NCI-H1105 (cell line): ENCODE data around the gene OR52E6.

Experiments used
- DNase-seq: peaks from one replicate; lab custom pipeline; 2025; lab: John Stamatoyannopoulos, UW

The OR52E6 gene

DNA sequence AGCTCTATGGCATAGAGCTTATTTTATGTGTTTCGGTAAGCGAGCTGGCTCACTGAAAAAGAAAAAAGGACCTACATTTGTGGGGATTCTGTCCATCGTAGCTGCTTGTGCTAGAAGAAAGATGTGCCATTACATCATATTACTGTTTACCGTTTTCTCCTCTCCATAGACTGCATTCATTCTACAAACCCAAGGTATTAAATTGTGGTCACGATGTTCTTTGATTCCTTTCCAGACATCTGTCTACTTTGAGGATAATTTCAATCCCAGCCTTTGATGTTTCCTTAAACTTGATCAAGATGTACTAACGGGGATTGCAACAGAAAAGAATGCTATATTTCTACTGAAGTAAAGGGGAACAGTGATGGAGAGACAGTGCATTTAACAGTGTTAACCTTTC lies 45.2 kb downstream of the OR52E6 start:
- no peak for DNase-seq

DNA sequence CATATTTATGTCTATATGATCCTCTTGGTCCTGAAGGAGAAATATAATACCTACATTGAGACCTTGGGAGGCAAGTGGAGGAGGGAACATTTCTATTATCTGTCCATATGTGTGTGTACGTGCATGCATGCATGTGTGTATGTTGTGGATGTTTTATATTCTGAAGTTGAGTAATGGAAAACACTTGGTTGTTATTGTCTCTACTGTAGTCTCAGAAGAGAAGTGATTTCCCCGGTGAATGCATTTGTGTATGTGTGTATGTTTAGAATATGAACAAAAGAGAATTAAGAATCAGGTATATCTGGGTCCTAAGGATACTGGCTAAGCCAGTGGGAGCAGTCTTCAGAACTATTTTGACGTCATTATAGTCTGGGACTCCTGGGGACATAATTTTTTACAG lies 50.5 kb downstream of the OR52E6 start, which contains the start of gene OR52N1:
Gene OR52N1, minus strand, starts transcription at position 101 of the 400 bp plus-strand sequence. CDS start 2,449 bp downstream, outside the sequence.
- DNase-seq: no peak
